ENCODE measurements around the gene MLLT1.

The MLLT1 gene

GRCh38 chr19:6204866-6205723 is 74.7 kb downstream of the MLLT1 start:
- H2AFZ ChIP-seq (ENCODE audit: low read length, unreplicated experiment): no peak overlapping the region
- no peak overlapping the region for H3K27ac ChIP-seq (ENCODE audit: low read depth, low read length)
- H3K36me3 ChIP-seq (ENCODE audit: insufficient read depth, low read length): no peaks in the 10 kb centered on the region
- H3K4me3 ChIP-seq (ENCODE audit: low read depth, low read length): no peak overlapping the region
- no peaks in the 10 kb centered on the region for H3K27me3 ChIP-seq (ENCODE audit: insufficient read depth, low read length)
- no peaks in the 10 kb centered on the region for H3K4me1 ChIP-seq (ENCODE audit: control insufficient read depth, insufficient read depth, low read length, unreplicated experiment)
- H3K79me2 ChIP-seq (ENCODE audit: control insufficient read depth, insufficient read depth, low read length, unreplicated experiment): no peaks in the 10 kb centered on the region

GRCh38 chr19:6204212-6204611 is 75.6 kb downstream of the MLLT1 start:
- Histone ChIP-seq H3K27me3 (ENCODE audit: insufficient read depth, low read length) (no peaks in the 10 kb centered on the region), H3K79me2 (ENCODE audit: control insufficient read depth, insufficient read depth, low read length, unreplicated experiment) (peaks cover under 1% of the 10 kb centered on the region), H3K4me3 (ENCODE audit: low read depth, low read length) (no peak overlapping the region), H2AFZ (ENCODE audit: low read length, unreplicated experiment) (no peak overlapping the region), H3K27ac (ENCODE audit: low read depth, low read length) (peak overlapping the region; percentile 11; the same call in 1 of the 2 replicates), H3K36me3 (ENCODE audit: insufficient read depth, low read length) (no peaks in the 10 kb centered on the region), H3K4me1 (ENCODE audit: control insufficient read depth, insufficient read depth, low read length, unreplicated experiment) (no peaks in the 10 kb centered on the region)

GRCh38 chr19:6199240-6199994 is 80.4 kb downstream of the MLLT1 start:
- Histone ChIP-seq H2AFZ (ENCODE audit: low read length, unreplicated experiment) (peak overlapping the region; percentile 96), H3K27ac (ENCODE audit: low read depth, low read length) (no peak overlapping the region), H3K27me3 (ENCODE audit: insufficient read depth, low read length) (no peaks in the 10 kb centered on the region), H3K36me3 (ENCODE audit: insufficient read depth, low read length) (no peaks in the 10 kb centered on the region), H3K4me3 (ENCODE audit: low read depth, low read length) (peak overlapping the region; percentile 100), H3K79me2 (ENCODE audit: control insufficient read depth, insufficient read depth, low read length, unreplicated experiment) (peaks cover 14% of the 10 kb centered on the region), H3K4me1 (ENCODE audit: control insufficient read depth, insufficient read depth, low read length, unreplicated experiment) (no peaks in the 10 kb centered on the region)

DNA sequence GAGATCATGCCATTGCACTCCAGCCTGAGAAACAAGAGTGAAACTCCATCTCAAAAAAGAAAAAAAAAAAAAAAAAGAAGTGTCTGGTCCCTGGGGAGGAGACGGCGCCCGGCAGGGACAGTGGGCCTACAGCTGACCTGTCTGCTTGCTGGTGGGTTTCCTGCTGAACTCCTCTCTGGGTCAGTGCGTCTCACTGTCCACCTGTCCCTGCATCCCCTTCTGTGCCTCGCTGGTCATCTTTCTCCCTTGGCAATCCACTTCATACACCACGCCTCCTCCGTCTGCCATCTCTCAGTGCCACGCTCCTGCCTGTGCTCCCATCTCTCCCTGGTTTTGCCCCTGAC is 80.9 kb downstream of the MLLT1 start:
- Histone ChIP-seq H3K27me3 (ENCODE audit: insufficient read depth, low read length) (no peaks in the 10 kb centered on the region), H3K79me2 (ENCODE audit: control insufficient read depth, insufficient read depth, low read length, unreplicated experiment) (peaks cover 14% of the 10 kb centered on the region), H3K4me3 (ENCODE audit: low read depth, low read length) (peak overlapping the region; percentile 100), H3K36me3 (ENCODE audit: insufficient read depth, low read length) (no peaks in the 10 kb centered on the region), H2AFZ (ENCODE audit: low read length, unreplicated experiment) (peak overlapping the region; percentile 96), H3K27ac (ENCODE audit: low read depth, low read length) (no peak overlapping the region), H3K4me1 (ENCODE audit: control insufficient read depth, insufficient read depth, low read length, unreplicated experiment) (no peaks in the 10 kb centered on the region)

- Histone ChIP-seq H3K36me3 (ENCODE audit: insufficient read depth, low read length) (no peaks in the 10 kb centered on the region), H3K4me3 (ENCODE audit: low read depth, low read length) (no peak overlapping the region), H3K27me3 (ENCODE audit: insufficient read depth, low read length) (no peaks in the 10 kb centered on the region), H2AFZ (ENCODE audit: low read length, unreplicated experiment) (no peak overlapping the region), H3K79me2 (ENCODE audit: control insufficient read depth, insufficient read depth, low read length, unreplicated experiment) (peaks cover 14% of the 10 kb centered on the region), H3K27ac (ENCODE audit: low read depth, low read length) (no peak overlapping the region), H3K4me1 (ENCODE audit: control insufficient read depth, insufficient read depth, low read length, unreplicated experiment) (no peaks in the 10 kb centered on the region)
These were observed 83.4 kb downstream of the MLLT1 start for GRCh38 chr19:6196361-6196760.

GRCh38 chr19:6188811-6189210 is 91.0 kb downstream of the MLLT1 start:
- Histone ChIP-seq H2AFZ (ENCODE audit: low read length, unreplicated experiment) (no peak overlapping the region), H3K27me3 (ENCODE audit: insufficient read depth, low read length) (no peaks in the 10 kb centered on the region), H3K27ac (ENCODE audit: low read depth, low read length) (no peak overlapping the region), H3K36me3 (ENCODE audit: insufficient read depth, low read length) (no peaks in the 10 kb centered on the region), H3K4me3 (ENCODE audit: low read depth, low read length) (no peak overlapping the region), H3K79me2 (ENCODE audit: control insufficient read depth, insufficient read depth, low read length, unreplicated experiment) (peaks cover 2% of the 10 kb centered on the region), H3K4me1 (ENCODE audit: control insufficient read depth, insufficient read depth, low read length, unreplicated experiment) (no peaks in the 10 kb centered on the region)

DNA sequence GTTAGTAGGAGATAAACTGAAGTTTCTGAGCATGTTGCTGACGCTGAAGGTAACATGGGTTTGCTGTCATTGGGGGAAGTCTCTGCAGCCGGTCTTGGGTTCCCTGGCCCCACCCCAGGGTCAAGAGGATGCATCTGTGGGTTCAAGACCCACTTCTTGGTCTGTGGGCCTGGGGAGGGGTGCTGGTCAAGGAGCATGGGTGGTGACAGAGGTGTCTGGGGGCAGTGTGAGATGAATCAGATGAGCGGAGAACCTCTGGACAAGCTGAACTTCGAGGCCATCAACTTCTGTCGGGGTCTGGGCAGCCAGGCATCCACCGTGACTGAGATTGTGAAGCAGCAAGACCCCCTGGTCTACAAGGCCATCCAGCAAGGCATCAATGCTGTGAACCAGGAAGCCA is 92.4 kb downstream of the MLLT1 start:
- Histone ChIP-seq H3K4me1 (ENCODE audit: control insufficient read depth, insufficient read depth, low read length, unreplicated experiment) (no peaks in the 10 kb centered on the region), H3K36me3 (ENCODE audit: insufficient read depth, low read length) (no peaks in the 10 kb centered on the region), H3K4me3 (ENCODE audit: low read depth, low read length) (no peak overlapping the region), H3K79me2 (ENCODE audit: control insufficient read depth, insufficient read depth, low read length, unreplicated experiment) (peaks cover 2% of the 10 kb centered on the region), H3K27me3 (ENCODE audit: insufficient read depth, low read length) (no peaks in the 10 kb centered on the region), H2AFZ (ENCODE audit: low read length, unreplicated experiment) (no peak overlapping the region), H3K27ac (ENCODE audit: low read depth, low read length) (no peak overlapping the region)

DNA sequence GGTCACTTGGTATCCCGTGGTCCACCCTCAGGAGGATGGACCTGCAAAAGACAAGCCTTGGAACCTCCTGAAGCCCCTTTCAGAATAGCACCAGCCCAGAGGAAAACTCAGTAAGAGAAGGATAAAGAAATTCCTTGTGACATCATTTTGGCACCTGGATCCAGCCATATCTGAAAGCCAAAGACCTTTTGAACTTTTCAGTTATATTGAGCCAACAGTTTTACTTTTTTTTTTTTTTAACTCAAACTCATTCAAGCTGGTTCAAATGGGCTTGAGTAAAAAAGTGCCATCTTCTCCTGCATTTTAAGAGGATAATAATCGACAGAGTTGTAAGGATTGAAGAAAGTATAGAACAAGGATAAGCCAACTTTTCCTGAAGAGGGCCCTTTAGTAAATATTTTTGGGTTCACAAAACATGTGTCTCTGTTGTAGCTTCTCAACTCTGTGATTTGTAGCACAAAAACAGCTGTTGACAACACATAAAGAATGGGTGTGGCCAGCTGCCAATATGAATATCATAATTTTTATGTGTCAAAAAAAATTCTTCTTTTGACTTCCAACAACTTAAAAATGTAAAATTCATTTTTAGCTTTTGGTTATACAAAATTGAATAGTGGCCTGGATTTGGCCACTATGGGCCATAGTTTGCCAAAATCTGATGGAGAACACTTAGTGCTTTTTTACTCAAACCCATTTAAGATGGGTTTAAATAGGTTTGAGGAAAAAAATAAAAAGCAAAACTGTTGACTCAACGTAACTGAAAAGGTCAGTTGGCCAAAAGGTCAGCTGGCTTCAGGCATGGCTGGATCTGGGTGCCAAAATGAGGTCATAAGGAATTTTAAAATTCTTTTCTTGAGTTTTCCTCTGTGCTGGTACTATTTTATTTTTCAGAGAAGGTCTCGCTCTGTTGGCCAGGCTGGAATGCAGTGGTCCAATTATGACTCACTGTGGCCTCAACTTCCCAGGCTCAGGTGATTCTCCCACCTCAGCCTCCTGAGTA is 93.6 kb downstream of the MLLT1 start:
- no peaks in the 10 kb centered on the region for H3K36me3 ChIP-seq (ENCODE audit: insufficient read depth, low read length)
- no peaks in the 10 kb centered on the region for H3K27me3 ChIP-seq (ENCODE audit: insufficient read depth, low read length)
- no peak overlapping the region for H3K4me3 ChIP-seq (ENCODE audit: low read depth, low read length)
- no peak overlapping the region for H2AFZ ChIP-seq (ENCODE audit: low read length, unreplicated experiment)
- no peak overlapping the region for H3K27ac ChIP-seq (ENCODE audit: low read depth, low read length)
- H3K79me2 ChIP-seq (ENCODE audit: control insufficient read depth, insufficient read depth, low read length, unreplicated experiment): peaks cover 2% of the 10 kb centered on the region
- H3K4me1 ChIP-seq (ENCODE audit: control insufficient read depth, insufficient read depth, low read length, unreplicated experiment): no peaks in the 10 kb centered on the region

GRCh38 chr19:6185093-6185834 is 94.5 kb downstream of the MLLT1 start:
- Histone ChIP-seq H3K79me2 (ENCODE audit: control insufficient read depth, insufficient read depth, low read length, unreplicated experiment) (peaks cover 2% of the 10 kb centered on the region), H3K4me3 (ENCODE audit: low read depth, low read length) (no peak overlapping the region), H2AFZ (ENCODE audit: low read length, unreplicated experiment) (no peak overlapping the region), H3K4me1 (ENCODE audit: control insufficient read depth, insufficient read depth, low read length, unreplicated experiment) (no peaks in the 10 kb centered on the region), H3K36me3 (ENCODE audit: insufficient read depth, low read length) (no peaks in the 10 kb centered on the region), H3K27me3 (ENCODE audit: insufficient read depth, low read length) (0 out of 2 replicates have a peak, but pooled peaks cover 2% of the 10 kb centered on the region), H3K27ac (ENCODE audit: low read depth, low read length) (no peak overlapping the region)

GRCh38 chr19:6181119-6181518 is 98.7 kb downstream of the MLLT1 start:
- Histone ChIP-seq H3K79me2 (ENCODE audit: control insufficient read depth, insufficient read depth, low read length, unreplicated experiment) (no peaks in the 10 kb centered on the region), H3K4me1 (ENCODE audit: control insufficient read depth, insufficient read depth, low read length, unreplicated experiment) (no peaks in the 10 kb centered on the region), H3K36me3 (ENCODE audit: insufficient read depth, low read length) (no peaks in the 10 kb centered on the region), H2AFZ (ENCODE audit: low read length, unreplicated experiment) (no peak overlapping the region), H3K4me3 (ENCODE audit: low read depth, low read length) (no peak overlapping the region), H3K27me3 (ENCODE audit: insufficient read depth, low read length) (peaks cover 11% of the 10 kb centered on the region), H3K27ac (ENCODE audit: low read depth, low read length) (no peak overlapping the region)
